GM12872 (cell line): ENCODE data around the gene SSTR3.

Experiments used
- TF ChIP-seq, protein P1 (sequence below): IDR thresholded peaks from 3 replicates; pipeline ENCODE4 v1.5.1; 2011; ENCODE audit warnings: low read depth, mild to moderate bottlenecking, low read length, moderate library complexity; ENCODE audit not compliant: insufficient read depth

The SSTR3 gene

DNA sequence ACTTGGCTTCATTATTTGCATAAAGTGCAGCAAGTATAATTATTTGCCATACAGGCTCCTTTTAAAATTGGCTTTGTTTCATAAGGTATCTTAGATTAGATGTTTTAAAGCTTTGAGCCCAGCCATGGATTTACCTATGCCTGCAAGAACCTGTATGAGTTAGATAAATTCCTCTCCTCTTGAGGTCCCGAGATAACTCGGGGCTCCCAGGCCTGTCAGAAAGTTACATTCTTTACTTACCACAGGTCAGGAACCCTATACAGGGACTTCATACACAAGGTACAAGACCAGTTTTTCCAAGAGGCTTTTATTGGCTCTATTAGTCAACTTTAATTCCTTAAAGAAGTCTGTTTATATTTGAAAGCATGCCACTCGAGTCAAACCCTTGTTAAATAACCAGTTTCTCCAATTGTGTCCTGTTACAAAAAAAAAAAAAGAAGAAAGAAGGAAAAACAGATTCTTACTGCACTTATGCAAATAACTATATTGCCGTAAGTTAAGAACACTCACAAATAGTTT lies 22.0 kb downstream of the SSTR3 start:
- TF ChIP-seq, protein P1, sequence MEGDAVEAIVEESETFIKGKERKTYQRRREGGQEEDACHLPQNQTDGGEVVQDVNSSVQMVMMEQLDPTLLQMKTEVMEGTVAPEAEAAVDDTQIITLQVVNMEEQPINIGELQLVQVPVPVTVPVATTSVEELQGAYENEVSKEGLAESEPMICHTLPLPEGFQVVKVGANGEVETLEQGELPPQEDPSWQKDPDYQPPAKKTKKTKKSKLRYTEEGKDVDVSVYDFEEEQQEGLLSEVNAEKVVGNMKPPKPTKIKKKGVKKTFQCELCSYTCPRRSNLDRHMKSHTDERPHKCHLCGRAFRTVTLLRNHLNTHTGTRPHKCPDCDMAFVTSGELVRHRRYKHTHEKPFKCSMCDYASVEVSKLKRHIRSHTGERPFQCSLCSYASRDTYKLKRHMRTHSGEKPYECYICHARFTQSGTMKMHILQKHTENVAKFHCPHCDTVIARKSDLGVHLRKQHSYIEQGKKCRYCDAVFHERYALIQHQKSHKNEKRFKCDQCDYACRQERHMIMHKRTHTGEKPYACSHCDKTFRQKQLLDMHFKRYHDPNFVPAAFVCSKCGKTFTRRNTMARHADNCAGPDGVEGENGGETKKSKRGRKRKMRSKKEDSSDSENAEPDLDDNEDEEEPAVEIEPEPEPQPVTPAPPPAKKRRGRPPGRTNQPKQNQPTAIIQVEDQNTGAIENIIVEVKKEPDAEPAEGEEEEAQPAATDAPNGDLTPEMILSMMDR: no peak

DNA sequence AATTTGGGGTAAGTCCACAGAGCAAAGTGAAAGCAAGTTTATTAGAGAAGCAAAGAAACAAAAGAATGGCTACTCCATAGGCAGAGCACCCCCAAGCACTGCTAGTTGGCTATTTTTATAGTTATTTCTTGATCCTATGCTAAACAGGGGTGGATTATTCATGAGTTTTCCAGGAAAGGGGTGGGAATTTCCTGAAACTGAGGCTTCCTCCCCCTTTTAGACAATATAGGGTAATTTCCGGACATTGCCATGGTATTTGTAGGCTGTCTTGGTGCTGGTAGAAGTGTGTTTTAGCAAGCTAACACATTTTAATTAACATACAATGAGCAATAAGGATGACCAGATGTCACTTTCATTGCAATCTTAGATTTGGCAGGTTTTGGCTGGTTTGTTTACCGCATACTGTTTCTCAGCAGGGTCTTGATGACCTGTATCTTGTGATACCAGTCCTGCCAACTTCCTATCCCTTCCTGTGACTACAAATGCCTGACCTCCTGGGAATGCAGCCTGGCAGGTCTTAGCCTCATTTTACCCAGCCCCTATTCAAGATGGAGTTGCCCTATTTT lies 23.3 kb downstream of the SSTR3 start:
- TF ChIP-seq, protein P1: no peak

DNA sequence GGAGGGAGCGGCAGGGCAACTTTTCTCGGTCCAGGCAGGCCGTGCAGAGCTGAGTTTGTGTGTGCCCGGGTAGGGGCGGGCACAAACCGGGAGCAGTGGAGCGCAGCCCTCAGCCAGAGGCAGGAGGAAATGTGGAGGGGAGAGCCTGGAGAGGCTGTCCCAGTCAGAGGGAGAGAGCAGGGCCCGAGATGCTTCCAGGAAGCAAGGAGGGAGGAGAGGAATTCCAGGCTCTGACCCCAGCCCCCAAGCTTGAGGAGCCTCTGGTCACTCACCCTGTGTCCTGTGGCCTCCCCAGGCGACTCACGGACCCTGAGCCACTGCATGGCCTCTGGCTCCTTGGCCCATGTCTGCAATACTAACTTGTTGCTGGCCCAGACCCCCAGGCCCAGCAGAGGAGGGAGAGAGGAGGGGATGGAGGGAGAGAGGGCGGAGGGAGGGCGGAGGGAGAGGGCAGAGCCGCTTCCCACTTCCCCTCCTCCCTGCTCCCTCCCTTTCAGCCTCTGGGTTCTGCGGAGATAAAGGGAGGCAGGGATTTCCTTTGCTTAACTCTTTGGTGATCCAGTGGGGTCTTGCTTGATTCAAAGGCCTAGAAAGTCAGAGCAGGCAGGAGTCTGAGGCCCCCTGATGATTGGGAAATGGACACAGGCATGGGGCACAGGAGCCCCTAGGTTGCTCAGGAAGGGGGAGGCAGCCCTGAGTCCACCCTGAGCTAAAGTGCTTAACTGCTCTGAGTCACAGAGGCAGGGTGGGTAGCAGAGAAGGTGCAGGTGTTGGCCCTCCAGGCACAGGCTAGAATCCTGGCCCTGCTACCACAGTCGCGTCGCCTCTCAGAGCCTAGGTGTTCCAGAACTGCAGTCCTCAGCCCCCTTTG lies 24.2 kb downstream of the SSTR3 start, which contains the start of gene C1QTNF6:
C1QTNF6 (minus strand) TSS at position 357 of the 871 bp plus-strand sequence; CDS start at position 323, 34 bp downstream.
- TF ChIP-seq, protein P1: no peak

DNA sequence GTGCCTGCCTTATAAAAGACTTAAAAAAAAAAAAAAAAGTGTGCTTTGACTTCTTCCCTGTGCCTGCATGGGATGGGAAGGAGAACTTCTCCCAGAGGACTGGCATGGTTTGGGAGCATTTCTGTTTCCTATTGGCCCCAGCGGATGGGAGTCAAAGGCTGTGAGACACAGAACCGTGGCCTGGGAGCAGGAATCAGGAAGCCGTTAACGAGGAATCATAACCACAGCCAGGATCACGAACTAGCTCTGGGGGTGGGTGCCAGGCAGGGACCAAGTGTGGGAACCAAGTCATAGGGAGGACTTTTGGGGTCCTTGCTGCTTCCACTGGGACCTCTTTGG lies 24.8 kb downstream of the SSTR3 start:
- TF ChIP-seq, protein P1: no peak

DNA sequence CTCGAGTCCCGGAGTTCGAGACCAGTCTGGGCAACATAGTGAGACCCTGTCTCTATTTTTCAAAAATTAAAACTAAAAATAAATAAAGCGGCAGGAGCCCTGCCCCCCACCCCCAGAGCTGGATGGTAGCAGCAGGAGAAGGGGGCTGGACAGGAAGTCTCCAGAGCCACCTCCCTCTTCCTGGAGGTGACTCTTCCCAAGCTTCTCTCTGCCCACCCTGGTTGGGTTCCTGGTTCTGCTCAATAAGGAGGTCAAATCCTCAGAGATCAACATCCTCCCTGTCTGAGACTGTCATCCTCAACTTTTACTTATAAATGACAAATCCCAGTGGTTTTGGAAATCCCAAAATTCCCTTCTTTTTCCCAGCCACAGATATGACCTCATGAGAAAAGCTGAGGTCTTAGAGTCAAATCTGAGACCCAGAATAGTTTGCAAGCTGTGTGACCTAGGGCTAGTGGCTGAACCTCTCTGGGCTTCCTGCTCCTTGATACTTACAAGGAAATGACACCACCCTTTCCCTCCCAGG lies 25.2 kb downstream of the SSTR3 start:
- TF ChIP-seq, protein P1: no peak

DNA sequence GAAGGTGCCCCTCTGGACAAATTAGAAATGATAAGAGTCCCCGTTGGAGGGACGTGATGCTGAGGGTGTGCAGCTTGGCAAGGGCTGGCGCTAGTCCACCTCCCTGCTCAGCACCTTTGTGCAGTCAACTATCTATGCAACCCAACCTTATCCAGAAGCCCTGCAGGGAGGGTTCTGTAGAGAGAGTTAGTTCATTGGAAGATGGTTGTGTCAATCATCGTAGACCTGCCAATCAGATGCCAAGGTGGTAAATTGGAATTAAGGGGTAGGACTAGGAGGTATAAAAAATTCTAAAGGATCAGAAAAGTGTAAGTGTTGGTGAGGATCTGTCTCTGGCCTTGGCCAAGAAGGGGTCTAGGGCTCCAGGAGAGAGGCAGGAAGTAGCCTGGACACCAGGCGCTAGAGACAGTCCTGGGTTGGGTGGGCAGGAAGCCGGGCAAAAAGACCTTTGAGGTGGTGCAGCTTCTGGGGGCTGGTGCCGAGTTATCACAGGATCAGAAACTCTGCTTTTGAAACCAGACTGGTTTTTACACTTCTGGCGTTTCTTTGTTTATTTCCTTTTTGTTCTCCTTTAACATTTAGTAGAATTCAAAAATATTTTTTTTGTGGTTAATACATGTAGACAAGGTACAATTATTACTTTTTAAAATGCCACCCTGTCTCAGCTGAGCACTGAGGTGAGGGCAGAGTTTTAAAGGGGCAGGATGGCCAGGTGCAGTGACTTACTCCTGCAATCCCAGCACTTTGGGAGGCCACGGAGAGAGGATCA lies 25.9 kb downstream of the SSTR3 start:
- TF ChIP-seq, protein P1: no peak
